Lower leg skin (tissue), 3 donors: ENCODE measurements around the gene SMO.

ENCODE experiments used
- CTCF ChIP-seq, 3 donors: fragments of 450-650 bp; IDR thresholded peaks; one replicate each; pipeline ENCODE4 v1.5.1; 2016; ENCODE audit warnings: antibody characterized with exemption in 3 of 3, mild to moderate bottlenecking in 3 of 3, moderate library complexity in 2 of 3
- POLR2A ChIP-seq, 2 donors: fragments of 450-650 bp; IDR thresholded peaks; one replicate each; pipeline ENCODE4 v1.6.1; 2016 to 2017; ENCODE audit warnings: antibody characterized with exemption in 2 of 2, mild to moderate bottlenecking in 1 of 2, moderate library complexity in 1 of 2

GRCh38 chr7:129224251-129225205 is 36.1 kb downstream of the SMO start, which contains the start of gene AHCYL2:
- TF ChIP-seq POLR2A (IDR thresholded peaks at IDR 0.05) (no peak), CTCF (IDR thresholded peaks at IDR 0.05) (no peak)
